SK-N-MC (cell line): Measurements from ENCODE around the gene NIM1K.

Experiments
- EZH2 ChIP-seq: fragments of 200-600 bp; sonication (generic); IDR thresholded peaks from one replicate; pipeline ENCODE4 v1.6.1; 2017; ENCODE audit warnings: antibody characterized with exemption
- FOXP2 ChIP-seq: optimal IDR thresholded peaks from 2 replicates; pipeline ENCODE3; 2011; ENCODE audit warnings: mild to moderate bottlenecking, moderate library complexity; ENCODE audit not compliant: insufficient read depth; ENCODE audit errors: extremely low read length, control extremely low read depth
- POLR2AphosphoS5 ChIP-seq: IDR thresholded peaks from 2 replicates; pipeline ENCODE4 v1.6.1; 2012; ENCODE audit warnings: mild to moderate bottlenecking, low read depth, low read length, borderline replicate concordance

- no peak for TF ChIP-seq POLR2AphosphoS5
- TF ChIP-seq EZH2 = no peak
- TF ChIP-seq FOXP2 = no peak
Measured at GRCh38 chr5:43301653-43302091, 109.6 kb downstream of the NIM1K start.
